A549 (cell line): ENCODE results near the gene HDGFL2.

Experiments
- CTCF ChIP-seq: fragments of >200 bp; sonication (Bioruptor Twin); formaldehyde crosslinking; IDR thresholded peaks from 3 replicates; pipeline ENCODE4 v1.5.1; 2016
- EP300 ChIP-seq, 2 experiments: fragments of >200 bp; sonication (Bioruptor Twin); formaldehyde crosslinking; IDR thresholded peaks; 2 replicates in 1 of 2; 3 replicates in 1 of 2; pipeline ENCODE4 v1.6.1; 2016 to 2017
- HOXA7 ChIP-seq: fragments of 250-450 bp; sonication (Bioruptor Pico); IDR thresholded peaks from 2 replicates; pipeline ENCODE4 v1.5.0; 2020; ENCODE audit warnings: mild to moderate bottlenecking, moderate library complexity
- MAFK ChIP-seq: fragments of 450-650 bp; IDR thresholded peaks from 2 replicates; pipeline ENCODE4 v1.6.1; 2014; ENCODE audit not compliant: partially characterized antibody
- MAX ChIP-seq: IDR thresholded peaks from 2 replicates; pipeline ENCODE4 v1.6.1; 2012
- NPAS2 ChIP-seq: fragments of 250-450 bp; sonication (Bioruptor Pico); IDR thresholded peaks from 2 replicates; pipeline ENCODE4 v1.8.0; 2022; ENCODE audit warnings: mild to moderate bottlenecking, moderate library complexity, borderline replicate concordance
- POLR2A ChIP-seq: IDR thresholded peaks from 2 replicates; pipeline ENCODE4 v1.6.1; 2012; ENCODE audit warnings: mild to moderate bottlenecking, low read length
- RCOR1 ChIP-seq: fragments of 150-350 bp; IDR thresholded peaks from 2 replicates; pipeline ENCODE4 v1.6.1; 2014; ENCODE audit warnings: antibody characterized with exemption, low read length, low read depth
- SMC3 ChIP-seq: fragments of >200 bp; sonication (Bioruptor Twin); formaldehyde crosslinking; IDR thresholded peaks from 3 replicates; pipeline ENCODE4 v1.6.1; 2018; ENCODE audit warnings: inconsistent platforms
- USF2 ChIP-seq: fragments of 450-650 bp; IDR thresholded peaks from 2 replicates; pipeline ENCODE4 v1.6.1; 2014; ENCODE audit warnings: antibody characterized with exemption

GRCh38 chr19:4518345-4519171 is 46.5 kb downstream of the HDGFL2 start, which contains the start of gene PLIN4:
- TF ChIP-seq CTCF (no peak), EP300 (IDR thresholded peaks at IDR 0.05) (no peak), POLR2A (no peak), HOXA7 (CRISPR knock-in tag) (no peak), SMC3 (no peak), MAX (no peak), RCOR1 (no peak), NPAS2 (no peak), USF2 (no peak), MAFK (no peak)
